NCI-H2196 (cell line): ENCODE results near the gene ZFYVE19.

Experiments
- DNase-seq: peaks from one replicate; lab custom pipeline; 2025; ENCODE audit not compliant: unreplicated experiment; lab: John Stamatoyannopoulos, UW

The ZFYVE19 gene

GRCh38 chr15:40807028-40807887 lies at the start of gene ZFYVE19, which contains the start of gene DNAJC17:
Gene ZFYVE19, plus strand, starts transcription at chr15:40807089. Its CDS starts 501 bp downstream, at chr15:40807590.
Gene DNAJC17, minus strand, starts transcription at chr15:40807473. Its CDS starts 27 bp downstream, at chr15:40807446.
- DNase-seq, result peak; percentile 88

GRCh38 chr15:40759961-40760360 lies 46.9 kb upstream of the ZFYVE19 start:
- DNase-seq, result no peak

- peak; percentile 87 for DNase-seq
These were observed 43.7 kb upstream of the ZFYVE19 start for GRCh38 chr15:40762919-40763800.

- DNase-seq, result peak; percentile 70
These were observed 42.9 kb upstream of the ZFYVE19 start, which contains the start of gene GCHFR for GRCh38 chr15:40763801-40764628. Gene GCHFR, plus strand, starts transcription at chr15:40764068. Its CDS starts 113 bp downstream, at chr15:40764181.

GRCh38 chr15:40764629-40765103 lies 42.2 kb upstream of the ZFYVE19 start:
- no peak for DNase-seq

- DNase-seq, result no peak
These were observed 40.6 kb upstream of the ZFYVE19 start for GRCh38 chr15:40766194-40766815.

- no peak for DNase-seq
These were observed 39.7 kb upstream of the ZFYVE19 start for GRCh38 chr15:40766906-40767837.

GRCh38 chr15:40767838-40768500 lies 38.9 kb upstream of the ZFYVE19 start:
- no peak for DNase-seq

- DNase-seq, result no peak
These were observed 38.2 kb upstream of the ZFYVE19 start for GRCh38 chr15:40768521-40769273.

GRCh38 chr15:40769274-40770146 lies 37.4 kb upstream of the ZFYVE19 start, which contains the start of gene C15orf62:
Gene C15orf62, plus strand, starts transcription at chr15:40769980. Its CDS starts 516 bp downstream, at chr15:40770496.
- peak; percentile 47 for DNase-seq

GRCh38 chr15:40770147-40770721 lies 36.7 kb upstream of the ZFYVE19 start:
- DNase-seq, result peak; percentile 22

- no peak for DNase-seq
These were observed 35.6 kb upstream of the ZFYVE19 start for GRCh38 chr15:40771242-40771641.

- DNase-seq, result no peak
These were observed 34.9 kb upstream of the ZFYVE19 start for GRCh38 chr15:40772014-40772413.

- no peak for DNase-seq
These were observed 33.4 kb upstream of the ZFYVE19 start for GRCh38 chr15:40773496-40773895.

GRCh38 chr15:40773902-40774301 lies 33.0 kb upstream of the ZFYVE19 start:
- no peak for DNase-seq

GRCh38 chr15:40775007-40775406 lies 31.9 kb upstream of the ZFYVE19 start:
- DNase-seq, result no peak
